ENCODE data around the gene IGF2BP3.

The IGF2BP3 gene

DNA sequence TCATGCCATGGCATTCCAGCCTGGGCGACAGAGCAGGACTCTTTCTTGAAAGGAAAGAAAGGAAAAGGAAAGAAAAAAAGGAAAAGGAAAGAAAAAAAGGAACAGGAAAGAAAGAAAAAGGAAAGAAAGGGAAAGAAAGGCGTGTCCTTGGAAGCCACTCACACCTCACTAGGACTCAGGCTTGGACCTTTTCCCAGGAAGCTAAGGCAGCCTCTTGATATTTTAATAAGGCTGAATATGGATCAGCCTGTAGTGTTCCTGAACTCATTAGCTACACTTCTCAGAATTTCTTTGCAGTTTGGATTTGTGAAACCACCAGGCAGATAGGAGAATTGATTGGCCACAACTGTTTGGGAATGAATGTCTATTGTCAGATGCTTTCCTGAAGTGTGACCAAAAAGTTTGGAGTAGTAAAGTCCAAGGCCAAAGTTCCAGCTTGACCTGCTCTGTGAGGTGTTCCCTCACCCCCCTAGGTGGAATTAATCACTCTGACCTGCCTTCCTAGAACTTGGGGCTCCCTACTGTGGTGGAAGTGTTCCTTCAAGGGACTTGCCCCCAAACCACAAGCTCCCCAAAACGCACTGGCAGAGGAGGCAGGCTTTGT, 178.2 kb downstream of the IGF2BP3 start:
- no peak for DNase-seq

DNA sequence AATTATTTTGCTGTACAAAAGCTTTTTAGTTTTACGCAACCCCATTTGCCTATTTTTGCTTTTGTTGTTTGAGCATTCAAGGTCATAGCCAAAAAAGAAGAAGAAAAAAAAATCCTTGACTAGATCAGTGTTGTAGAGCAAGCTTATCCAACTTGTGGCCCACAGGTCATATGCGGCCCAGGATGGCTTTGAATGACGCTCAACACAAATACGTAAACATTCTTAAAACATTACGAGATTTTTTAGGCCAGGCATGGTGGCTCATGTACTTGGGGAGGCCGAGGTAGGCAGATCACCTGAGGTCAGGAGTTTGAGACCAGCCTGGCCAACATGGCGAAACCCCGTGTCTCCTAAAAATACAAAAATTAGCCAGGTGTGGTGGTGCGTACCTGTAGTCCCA, 179.3 kb downstream of the IGF2BP3 start:
- no peak for DNase-seq

DNA sequence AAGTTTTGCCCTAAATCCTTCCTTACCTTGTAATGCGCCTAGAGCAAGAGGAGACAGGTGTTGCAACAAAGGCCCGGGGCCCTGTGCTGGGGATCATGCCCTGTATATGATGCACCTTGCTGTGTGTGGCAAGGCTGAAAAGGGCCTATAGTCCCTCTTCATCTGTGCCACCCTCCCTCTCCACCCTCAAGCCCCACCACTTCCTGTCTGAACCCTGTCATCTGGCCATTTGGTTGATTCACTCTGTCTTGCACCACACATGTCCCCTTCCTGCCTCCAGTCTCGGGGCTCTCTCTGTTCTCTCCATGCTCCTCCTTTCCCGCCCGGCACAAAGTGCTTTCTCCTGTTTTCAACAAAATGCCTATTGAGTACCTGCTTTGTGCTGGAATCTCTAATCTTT, 182.7 kb downstream of the IGF2BP3 start:
- no peak for DNase-seq

DNA sequence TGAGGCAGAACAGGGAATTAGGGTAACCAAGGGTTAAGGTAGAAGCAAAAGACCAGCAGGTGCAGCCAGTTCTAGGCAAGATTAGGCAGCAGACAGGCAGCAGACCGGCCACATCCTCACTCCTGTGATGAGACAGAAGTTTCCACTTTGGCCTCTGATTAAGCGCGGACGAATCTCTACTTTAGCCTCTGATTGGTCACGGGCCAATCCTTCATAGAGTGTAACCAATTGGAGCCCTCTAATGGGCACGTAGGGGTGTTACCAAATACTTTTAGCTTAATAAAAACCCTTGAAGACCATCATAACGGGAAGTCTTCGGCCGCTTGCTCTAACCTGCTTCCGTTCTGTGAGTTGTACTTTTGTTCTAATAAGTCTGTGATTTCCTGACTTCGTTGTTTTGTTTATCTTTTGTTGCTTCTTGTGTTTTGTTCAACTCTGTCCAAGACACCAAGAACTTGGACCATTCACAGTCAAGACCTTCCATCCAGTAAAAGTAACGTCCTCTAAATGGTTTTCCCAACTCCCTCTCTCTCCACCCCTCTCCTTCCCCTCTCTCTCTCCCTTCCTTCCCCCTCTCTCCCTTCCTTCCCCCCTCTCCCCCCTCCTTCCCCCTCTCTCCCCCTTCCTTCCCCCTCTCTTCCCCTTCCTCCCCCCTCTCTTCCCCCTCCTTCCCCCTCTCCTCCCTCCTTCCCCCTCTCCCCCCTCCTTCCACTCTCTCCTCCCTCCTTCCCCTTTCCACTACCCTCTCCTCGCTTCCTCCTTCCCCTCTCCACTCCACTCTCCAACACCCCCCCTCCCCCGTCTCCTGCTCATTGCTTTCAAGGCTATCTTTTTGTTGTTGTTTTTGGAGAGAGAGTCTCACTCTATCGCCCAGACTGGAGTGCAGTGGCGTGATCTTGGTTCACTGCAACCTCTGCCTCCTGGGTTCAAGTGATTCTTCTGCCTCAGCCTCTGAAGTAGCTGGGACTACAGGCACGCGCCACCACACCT, 184.3 kb downstream of the IGF2BP3 start:
- no peak for DNase-seq

DNA sequence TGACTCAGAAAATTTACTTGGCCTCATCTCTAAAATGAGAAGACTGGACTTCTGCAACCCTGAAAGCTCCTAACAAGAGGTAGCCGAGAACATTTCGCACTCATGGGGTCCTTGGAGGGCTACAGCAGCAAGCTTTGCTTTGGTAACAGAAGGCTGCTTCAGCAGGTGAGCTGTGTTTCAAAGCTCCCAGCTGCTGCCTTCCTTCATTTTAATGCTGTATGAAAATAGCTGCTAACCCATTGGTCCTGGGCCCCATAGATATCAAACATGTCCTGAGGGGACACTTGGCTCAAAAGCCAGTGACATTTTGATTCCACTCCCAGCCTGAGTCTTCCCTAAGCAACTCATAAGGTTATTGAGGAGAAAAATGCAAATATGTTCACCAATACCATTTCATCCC, 185.4 kb downstream of the IGF2BP3 start:
- DNase-seq, result no peak

DNA sequence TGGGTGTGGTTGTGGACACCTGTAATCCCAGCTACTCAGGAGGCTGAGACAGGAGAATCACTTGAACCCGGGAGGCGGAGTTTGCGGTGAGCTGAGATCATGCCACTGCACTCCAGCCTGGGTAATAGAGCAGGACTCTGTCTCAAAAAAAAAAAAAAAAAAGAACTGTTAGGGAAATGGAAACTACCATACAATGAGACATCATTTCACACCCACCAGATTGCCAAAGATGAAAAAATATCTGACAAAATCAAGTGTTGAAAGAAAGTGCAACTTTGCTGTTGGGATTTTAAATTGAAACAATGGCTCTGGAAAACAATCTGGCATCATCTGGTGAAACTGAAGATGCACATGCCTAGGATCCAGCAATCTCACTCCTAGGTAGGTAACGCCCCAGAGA, 187.2 kb downstream of the IGF2BP3 start:
- no peak for DNase-seq

DNA sequence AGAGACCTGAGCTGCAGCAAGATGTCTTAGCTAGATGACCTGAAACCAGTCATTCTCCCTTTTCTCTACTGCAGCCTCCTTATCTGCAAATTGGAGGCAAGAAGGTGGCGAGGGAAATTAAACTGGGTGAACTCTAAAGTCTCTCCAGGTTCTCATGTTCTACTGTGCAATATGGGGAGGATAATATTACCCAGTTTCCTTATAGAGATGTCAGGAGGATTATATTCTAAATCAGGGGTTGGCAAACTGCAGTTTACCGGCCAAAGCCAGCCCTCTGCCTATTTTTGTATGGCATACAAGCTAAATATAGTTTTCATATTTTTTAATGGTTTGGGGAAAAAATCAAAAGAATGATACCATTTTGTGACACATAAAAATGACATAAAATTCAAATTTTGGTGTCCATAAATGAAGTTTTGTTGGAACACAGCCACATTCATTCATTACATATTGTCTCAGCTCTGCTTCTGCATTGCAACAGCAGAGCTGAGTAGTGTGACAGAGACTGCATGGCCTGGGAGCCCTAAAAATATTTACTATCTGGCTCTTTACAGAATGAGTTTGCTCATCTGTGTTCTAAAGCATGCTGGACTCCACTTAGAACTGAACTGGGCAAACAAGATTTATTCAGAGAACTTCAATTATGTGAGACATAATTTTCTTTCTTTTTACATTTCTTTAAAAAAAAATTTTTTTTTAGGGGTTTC, 190.3 kb downstream of the IGF2BP3 start:
- DNase-seq, result no peak

DNA sequence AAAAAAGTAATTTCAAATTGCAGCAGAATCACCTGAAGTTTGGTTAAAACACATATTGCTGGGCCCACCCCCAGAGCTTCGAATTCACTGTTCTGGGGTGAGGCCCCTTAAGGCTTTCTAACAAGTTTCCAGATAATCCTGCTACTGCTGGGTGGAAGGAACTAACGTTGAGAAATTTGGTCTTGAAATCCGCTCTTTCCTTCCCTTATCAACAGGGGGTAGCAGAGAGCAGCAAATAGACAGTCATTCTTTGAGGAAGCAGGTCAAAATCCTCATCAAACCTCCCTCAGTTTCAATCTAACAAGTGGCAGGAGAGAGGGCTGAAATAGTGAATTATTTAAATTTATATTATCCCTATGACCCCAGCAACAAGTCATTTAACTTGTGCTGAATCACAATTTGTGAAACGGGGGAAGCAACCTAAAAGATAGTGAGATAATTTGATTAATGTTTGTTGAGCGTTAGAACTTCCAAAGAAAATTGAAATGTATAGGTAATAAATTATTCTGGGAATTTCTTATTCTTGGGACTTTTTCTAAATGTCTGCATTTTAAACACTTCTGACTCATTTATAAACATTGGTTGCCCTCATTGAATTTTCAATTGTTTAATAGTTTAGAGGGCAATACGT, 192.8 kb downstream of the IGF2BP3 start:
- DNase-seq, result peak in 1 of 2 donors; percentile 33

DNA sequence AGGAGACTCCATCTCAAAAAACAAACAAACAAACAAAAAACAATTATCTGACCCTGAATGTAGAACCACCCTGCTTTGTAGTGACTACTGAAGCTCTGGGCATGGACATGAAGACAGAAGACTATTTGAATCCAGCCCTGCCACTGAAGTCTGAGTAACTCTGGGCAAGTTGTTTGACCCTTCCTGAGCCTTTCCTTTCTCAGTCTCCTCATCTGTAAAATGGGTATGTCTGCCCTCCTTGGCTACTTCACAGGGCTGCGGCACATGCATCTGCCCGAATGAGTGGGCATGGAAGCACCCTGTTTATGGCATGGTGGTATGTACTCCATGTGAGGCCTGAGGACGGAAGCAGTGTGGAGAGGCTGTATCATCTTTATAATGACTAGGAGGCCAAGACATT, 193.3 kb downstream of the IGF2BP3 start:
- DNase-seq, result no peak

DNA sequence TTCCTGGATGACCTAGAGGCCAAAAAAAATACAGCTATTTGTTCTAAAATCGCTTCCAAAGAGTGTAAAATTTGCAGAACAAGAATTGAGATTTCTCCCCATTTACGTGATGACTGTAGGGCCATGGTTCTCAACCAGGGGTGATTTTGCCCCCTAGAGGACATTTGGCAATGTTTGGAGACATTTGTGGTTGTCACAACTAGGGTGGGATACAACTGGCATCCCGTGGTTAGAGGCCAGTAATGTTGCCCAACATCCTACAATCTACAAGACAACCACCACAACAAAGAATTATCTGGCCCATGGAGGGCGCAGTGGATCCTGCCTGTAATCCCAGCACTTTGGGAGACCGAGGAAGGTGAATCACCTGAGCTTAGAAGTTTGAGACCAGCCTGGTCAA, 193.9 kb downstream of the IGF2BP3 start:
- DNase-seq, result no peak

DNA sequence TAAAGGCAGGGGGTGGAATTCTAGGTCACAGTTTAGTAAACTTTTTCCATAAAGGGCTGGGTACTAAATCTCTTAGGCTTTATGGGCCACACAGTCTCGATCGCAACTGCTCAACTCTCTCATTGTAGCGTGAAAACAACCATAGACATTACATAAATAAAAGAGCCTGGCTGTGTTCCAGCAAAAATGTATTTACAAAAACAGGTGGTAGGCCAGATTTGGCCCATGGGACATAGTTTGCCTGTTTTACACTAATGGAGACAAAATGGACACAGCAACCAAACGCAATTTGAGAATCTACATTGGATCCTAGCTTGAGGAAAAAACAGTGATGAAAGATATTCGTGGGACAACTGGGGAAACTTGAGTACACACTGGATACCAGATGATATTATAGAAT, 194.4 kb downstream of the IGF2BP3 start:
- no peak for DNase-seq

DNA sequence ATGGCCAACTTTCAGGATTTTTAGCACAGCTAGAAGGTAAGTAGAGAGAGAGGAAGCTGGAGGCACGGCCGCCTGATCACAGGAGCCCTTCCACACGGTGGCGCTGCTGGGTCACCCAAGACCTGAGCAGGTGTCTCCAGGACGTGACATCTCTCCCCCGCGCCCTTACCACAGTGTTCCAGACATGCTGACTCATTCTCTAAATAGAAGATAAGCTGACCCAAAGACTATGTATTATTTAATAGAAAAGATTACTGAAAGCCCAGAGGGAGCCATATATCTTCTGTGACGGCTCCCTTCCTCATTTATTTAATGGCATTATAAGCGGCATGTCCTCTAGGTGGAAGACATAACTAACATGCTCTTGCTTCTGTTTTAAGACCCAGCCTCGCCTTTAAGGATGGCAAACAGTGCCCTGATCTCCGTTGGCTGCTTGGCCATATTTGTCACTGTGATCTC, 197.1 kb downstream of the IGF2BP3 start:
- peak; percentile 95 to 97 for DNase-seq

DNA sequence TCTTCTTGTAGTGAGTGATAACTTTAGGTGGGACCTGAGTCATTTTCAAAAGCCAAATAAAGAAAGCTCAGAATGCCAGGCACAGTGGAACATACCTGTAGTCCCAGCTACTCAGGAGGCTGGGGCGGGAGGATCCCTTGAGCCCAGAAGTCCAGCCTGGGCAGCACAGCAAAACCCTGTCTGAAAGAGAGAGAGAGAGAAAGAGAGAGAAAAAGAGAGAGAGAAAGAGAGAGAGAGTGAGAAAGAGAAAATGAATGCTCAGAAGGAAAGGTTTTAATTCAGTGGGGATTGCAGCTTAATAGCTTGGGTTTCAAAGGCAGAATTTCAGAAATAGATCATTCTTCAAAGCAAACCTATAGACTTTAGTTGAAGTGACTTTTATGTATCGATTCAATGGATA, 198.0 kb downstream of the IGF2BP3 start:
- no peak for DNase-seq

DNA sequence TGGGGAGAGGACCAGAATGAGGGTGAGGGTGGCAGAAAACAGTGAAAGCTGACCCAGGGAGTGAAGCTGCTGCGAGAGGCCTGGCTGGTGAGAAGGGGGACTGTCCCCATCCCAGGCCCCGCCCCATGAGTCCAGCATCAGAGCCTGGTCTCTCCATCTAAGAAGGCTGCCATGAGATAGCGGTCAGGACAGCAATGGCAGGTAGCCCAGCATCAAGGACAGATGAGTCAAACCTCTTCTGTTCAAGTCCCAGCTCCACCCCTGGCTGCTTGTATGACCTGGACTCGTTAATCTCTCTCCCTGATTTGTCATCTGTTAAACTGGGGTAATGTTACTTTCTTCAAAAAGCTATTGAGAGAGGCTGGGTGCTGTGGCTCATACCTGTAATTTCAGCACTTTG, 201.5 kb downstream of the IGF2BP3 start:
- no peak for DNase-seq

DNA sequence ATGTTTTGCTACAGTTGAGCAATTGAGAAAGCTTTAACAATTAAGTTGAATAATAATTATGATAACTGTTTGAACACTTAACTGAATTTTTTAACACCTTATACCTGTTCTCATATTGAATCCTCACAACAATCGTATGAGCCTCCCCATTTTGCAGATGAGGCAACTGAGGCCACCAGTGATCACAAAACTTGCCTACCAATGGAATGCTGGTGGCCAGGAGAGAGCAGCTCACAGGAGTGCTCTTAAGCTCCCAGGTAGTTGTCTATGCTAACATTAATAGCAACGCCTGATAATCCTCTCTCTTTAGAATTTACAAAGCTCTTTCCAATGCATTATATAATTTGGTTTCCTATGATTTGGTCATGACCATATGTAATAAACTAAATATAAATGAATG, 202.1 kb downstream of the IGF2BP3 start:
- DNase-seq, result no peak

DNA sequence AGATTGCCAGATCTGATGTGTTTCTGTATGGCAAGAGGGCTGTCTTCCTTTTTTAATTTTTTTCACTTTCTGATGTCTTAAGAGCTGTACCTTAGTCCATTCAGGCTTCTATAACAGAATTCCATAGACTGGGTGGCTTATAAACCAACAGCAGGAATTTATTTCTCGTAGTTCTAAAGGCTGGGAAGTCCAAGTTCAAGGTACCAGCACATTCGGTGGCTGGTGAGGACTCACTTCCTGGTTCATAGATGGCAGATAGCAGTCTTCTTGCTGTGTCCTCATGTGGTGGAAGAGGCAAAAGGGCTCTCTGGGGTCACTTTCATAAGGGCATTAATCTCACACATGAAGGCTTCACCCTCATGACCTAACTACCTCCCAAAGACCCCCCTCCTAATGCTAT, 202.9 kb downstream of the IGF2BP3 start:
- no peak for DNase-seq

DNA sequence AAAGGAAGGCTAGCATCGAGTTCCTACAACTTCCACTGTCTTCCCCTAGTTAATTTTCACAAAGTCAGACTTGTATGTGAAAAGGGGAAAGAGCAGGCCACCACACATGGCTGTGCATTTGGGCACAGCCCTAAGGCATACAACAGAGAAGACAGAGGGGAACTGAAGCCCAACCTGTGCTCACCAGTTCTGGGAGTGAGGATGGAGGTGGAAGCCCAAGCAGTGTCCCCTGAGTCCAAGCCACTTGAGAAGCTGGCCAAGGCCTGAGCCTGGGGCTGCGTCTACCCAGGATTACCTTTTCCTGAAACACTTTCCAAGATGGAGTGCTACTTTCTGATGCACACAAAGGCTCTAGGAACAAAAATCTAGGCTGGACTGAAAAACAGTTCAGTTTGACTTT, 203.4 kb downstream of the IGF2BP3 start:
- DNase-seq, result no peak

DNA sequence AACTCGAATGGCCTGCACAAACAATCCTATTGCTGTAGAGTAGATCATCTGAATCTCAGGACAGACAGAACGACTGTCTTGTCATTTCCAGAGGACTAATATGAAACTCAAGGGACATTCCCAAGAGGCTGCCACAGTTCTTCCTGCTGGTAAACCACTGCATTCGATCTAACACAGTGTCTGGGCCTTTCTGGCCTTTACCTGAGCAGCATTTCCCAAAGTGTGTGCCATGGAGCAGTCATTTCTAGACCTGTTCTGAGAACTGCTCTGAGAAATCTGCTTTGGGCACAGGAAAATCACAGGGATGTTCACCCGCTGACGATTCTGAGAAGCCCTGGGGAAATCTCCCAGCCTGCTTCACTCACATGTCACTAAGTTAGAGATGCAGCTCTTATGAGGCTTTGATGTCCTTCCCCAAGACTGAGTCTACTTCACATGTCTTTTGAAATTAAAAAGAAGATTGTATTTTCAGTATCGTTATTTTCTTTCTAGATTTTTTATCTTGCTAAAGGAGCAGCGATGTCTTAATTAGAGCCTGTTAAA, 205.3 kb downstream of the IGF2BP3 start:
- no peak for DNase-seq

DNA sequence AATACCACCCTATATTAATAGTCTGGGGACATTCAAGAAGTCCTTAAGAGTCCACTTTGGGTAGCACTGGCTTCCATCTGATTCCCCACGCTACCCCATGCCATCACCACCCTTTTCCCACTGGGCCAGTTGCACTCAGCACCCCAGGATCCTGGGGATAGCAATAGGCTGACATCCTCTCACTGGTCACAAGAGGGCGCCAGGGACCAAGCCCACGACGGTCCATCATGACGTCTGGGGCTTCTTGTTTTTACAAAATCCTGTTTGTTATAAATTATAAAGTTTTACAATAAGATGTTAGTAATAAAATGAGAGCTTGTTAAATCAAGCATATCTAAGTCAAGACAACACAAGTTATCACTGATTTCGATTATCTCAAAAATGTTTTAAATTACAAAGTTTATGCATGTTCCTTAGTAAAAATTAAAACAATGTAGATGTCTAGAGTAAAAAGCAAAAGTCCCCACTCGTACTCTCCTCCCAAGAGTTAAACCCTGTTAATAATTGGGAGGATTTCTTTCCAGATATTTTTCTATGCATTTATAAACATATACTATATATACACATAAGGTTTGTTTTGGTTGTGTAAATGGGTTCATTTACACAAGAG, 208.3 kb downstream of the IGF2BP3 start:
- peak; percentile 62 to 70 for DNase-seq

DNA sequence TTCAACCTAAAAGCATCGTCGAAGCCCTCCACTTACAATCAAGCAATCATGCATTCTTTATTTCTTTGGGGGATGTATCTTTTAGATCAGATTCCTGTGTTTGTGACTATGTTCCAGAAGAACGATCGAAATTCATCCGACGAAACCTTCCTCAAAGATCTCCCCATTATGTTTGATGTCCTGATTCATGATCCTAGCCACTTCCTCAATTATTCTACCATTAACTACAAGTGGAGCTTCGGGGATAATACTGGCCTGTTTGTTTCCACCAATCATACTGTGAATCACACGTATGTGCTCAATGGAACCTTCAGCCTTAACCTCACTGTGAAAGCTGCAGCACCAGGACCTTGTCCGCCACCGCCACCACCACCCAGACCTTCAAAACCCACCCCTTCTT, 209.9 kb downstream of the IGF2BP3 start:
- DNase-seq, result no peak
